Spleen (tissue), 7 donors: ENCODE results near the gene SNX27.

Experiments used
- POLR2AphosphoS5 ChIP-seq, 3 donors: sonication (generic); formaldehyde crosslinking; IDR thresholded peaks; one replicate each; pipeline ENCODE4 v1.5.1; 2017; ENCODE audit warnings: antibody characterized with exemption in 3 of 3
- TF ChIP-seq, protein P1 (sequence below), 11 experiments: fragments of 200-600 bp in 7 of 11; fragments of 450-650 bp in 4 of 11; sonication (generic) in 4 of 11; IDR thresholded peaks in 8 of 11; conservative IDR thresholded peaks in 3 of 11; 1 replicate in 7 of 11; 2 replicates in 4 of 11; pipeline versions ENCODE4 v1.4.0 to v1.8.0; 2016 to 2021; ENCODE audit warnings: antibody characterized with exemption in 11 of 11, inconsistent platforms in 4 of 11, mild to moderate bottlenecking in 1 of 11
- donor health status: DM: no; HTN: no; CAD: no; lungs with moderate emphysema.
- donor health status: DM: no; HTN: no; CAD: no.
- donor health status: DM: no; HTN: no; CAD: no.

DNA sequence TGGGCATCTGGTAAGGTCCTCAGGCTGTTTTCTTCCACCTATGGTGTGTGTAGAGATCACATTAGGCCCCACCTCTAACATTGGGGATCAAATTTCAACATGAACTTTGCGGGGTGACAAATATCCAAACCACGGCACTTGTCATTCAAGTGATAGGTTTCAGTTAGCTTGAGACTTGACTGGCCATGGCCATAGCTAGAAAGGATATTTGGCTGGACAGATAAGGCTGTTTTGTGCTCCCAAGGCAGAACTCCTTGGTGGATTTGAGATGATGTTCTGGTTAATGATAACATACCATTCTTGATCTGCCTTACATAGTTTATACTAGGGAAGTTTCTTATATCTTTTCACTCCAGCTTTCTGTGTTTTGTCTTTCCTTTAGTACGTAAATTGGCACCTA is 56.2 kb downstream of the SNX27 start:
- TF ChIP-seq, protein P1, sequence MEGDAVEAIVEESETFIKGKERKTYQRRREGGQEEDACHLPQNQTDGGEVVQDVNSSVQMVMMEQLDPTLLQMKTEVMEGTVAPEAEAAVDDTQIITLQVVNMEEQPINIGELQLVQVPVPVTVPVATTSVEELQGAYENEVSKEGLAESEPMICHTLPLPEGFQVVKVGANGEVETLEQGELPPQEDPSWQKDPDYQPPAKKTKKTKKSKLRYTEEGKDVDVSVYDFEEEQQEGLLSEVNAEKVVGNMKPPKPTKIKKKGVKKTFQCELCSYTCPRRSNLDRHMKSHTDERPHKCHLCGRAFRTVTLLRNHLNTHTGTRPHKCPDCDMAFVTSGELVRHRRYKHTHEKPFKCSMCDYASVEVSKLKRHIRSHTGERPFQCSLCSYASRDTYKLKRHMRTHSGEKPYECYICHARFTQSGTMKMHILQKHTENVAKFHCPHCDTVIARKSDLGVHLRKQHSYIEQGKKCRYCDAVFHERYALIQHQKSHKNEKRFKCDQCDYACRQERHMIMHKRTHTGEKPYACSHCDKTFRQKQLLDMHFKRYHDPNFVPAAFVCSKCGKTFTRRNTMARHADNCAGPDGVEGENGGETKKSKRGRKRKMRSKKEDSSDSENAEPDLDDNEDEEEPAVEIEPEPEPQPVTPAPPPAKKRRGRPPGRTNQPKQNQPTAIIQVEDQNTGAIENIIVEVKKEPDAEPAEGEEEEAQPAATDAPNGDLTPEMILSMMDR (IDR thresholded peaks at IDR 0.05 in 8 of 11, conservative IDR thresholded peaks at IDR 0.05 in 3 of 11): no peak
- TF ChIP-seq POLR2AphosphoS5 (IDR thresholded peaks at IDR 0.05): no peak
